Measurements from ENCODE around the gene PSMB11. TPM values are rescaled to one million over a fixed set of nuclear protein-coding genes. Genes with fewer than 3 reads are reported as not detected.
A peak's percentile ranks its signal among the peaks of the same experiment; 100 is the strongest.

PSMB11 gene
- total RNA-seq, 1 donor from 2014 or later = not detected

- no peak for ATAC-seq
Measured at GRCh38 chr14:23060536-23061260, 18.7 kb downstream of the PSMB11 start.

- peak; percentile 47 for ATAC-seq
Measured at GRCh38 chr14:23062002-23062401, 20.0 kb downstream of the PSMB11 start.

GRCh38 chr14:23063601-23064000 is 21.6 kb downstream of the PSMB11 start:
- no peak for ATAC-seq

GRCh38 chr14:23066368-23066767 is 24.4 kb downstream of the PSMB11 start:
- ATAC-seq = no peak

GRCh38 chr14:23066855-23067744 is 25.1 kb downstream of the PSMB11 start:
- ATAC-seq = no peak

- no peak for ATAC-seq
Measured at GRCh38 chr14:23067847-23068788, 26.1 kb downstream of the PSMB11 start.

- peak; percentile 73 for ATAC-seq
Measured at GRCh38 chr14:23068789-23069412, 26.9 kb downstream of the PSMB11 start.

GRCh38 chr14:23069413-23069806 is 27.4 kb downstream of the PSMB11 start:
- ATAC-seq = no peak

GRCh38 chr14:23070262-23071129 is 28.5 kb downstream of the PSMB11 start:
- ATAC-seq = no peak

GRCh38 chr14:23071244-23071920 is 29.4 kb downstream of the PSMB11 start:
- peak; percentile 82 for ATAC-seq

- peak; percentile 76 for ATAC-seq
Measured at GRCh38 chr14:23071921-23072539, 30.0 kb downstream of the PSMB11 start.

GRCh38 chr14:23074906-23075305 is 32.9 kb downstream of the PSMB11 start:
- no peak for ATAC-seq

- ATAC-seq = no peak
Measured at GRCh38 chr14:23076785-23077408, 34.9 kb downstream of the PSMB11 start.

GRCh38 chr14:23077962-23078361 is 36.0 kb downstream of the PSMB11 start:
- no peak for ATAC-seq

GRCh38 chr14:23078692-23079116 is 36.7 kb downstream of the PSMB11 start:
- ATAC-seq = peak; percentile 97

GRCh38 chr14:23079716-23080115 is 37.7 kb downstream of the PSMB11 start:
- ATAC-seq = no peak

- ATAC-seq = no peak
Measured at GRCh38 chr14:23080474-23080873, 38.5 kb downstream of the PSMB11 start.

- no peak for ATAC-seq
Measured at GRCh38 chr14:23085458-23085857, 43.4 kb downstream of the PSMB11 start.

- ATAC-seq = no peak
Measured at GRCh38 chr14:23086565-23086964, 44.6 kb downstream of the PSMB11 start.

Data from esophagus mucosa (tissue), 1 donor.